SK-N-SH (cell line): ENCODE data around the gene FCHSD2.

Experiments
- CHD2 ChIP-seq: fragments of 150-350 bp; IDR thresholded peaks from 2 replicates; pipeline ENCODE4 v1.6.1; 2018; ENCODE audit warnings: low read length; ENCODE audit not compliant: partially characterized antibody
- CTCF ChIP-seq: fragments of 200-600 bp; sonication (generic); IDR thresholded peaks from 2 replicates; pipeline ENCODE4 v1.6.1; 2017; ENCODE audit warnings: antibody characterized with exemption, mild to moderate bottlenecking, moderate library complexity
- EP300 ChIP-seq, 2 experiments: IDR thresholded peaks; 2 replicates each; pipeline versions ENCODE4 v1.4.0 to v1.6.1; 2012; ENCODE audit warnings: borderline replicate concordance in 1 of 2, low read depth in 1 of 2, low read length in 1 of 2
- GABPA ChIP-seq: IDR thresholded peaks from 2 replicates; pipeline ENCODE4 v1.4.0; 2012; ENCODE audit warnings: low read depth, mild to moderate bottlenecking
- MXI1 ChIP-seq: IDR thresholded peaks from 2 replicates; pipeline ENCODE4 v1.6.1; 2012; ENCODE audit warnings: mild to moderate bottlenecking, low read depth, low read length, improper control_type of control experiment
- NRF1 ChIP-seq: IDR thresholded peaks from 2 replicates; pipeline ENCODE4 v1.6.1; 2012; ENCODE audit warnings: low read depth, mild to moderate bottlenecking, low read length
- POLR2AphosphoS5 ChIP-seq: IDR thresholded peaks from 2 replicates; pipeline ENCODE4 v1.6.1; 2012; ENCODE audit warnings: low read depth, low read length
- RAD21 ChIP-seq: IDR thresholded peaks from 2 replicates; pipeline ENCODE4 v1.6.1; 2012; ENCODE audit warnings: mild to moderate bottlenecking, low read length
- RFX5 ChIP-seq: IDR thresholded peaks from 2 replicates; pipeline ENCODE4 v1.6.1; 2012; ENCODE audit warnings: mild to moderate bottlenecking, improper control_type of control experiment, low read length
- RXRA ChIP-seq: IDR thresholded peaks from 2 replicates; pipeline ENCODE4 v1.4.0; 2012; ENCODE audit warnings: low read depth, mild to moderate bottlenecking, borderline replicate concordance
- SMC3 ChIP-seq: IDR thresholded peaks from 2 replicates; pipeline ENCODE4 v1.6.1; 2012; ENCODE audit warnings: low read depth, low read length, improper control_type of control experiment
- TAF1 ChIP-seq: IDR thresholded peaks from 2 replicates; pipeline ENCODE4 v1.6.1; 2012; ENCODE audit warnings: low read depth, mild to moderate bottlenecking, low read length, moderate library complexity, borderline replicate concordance
- YY1 ChIP-seq: IDR thresholded peaks from 2 replicates; pipeline ENCODE4 v1.4.0; 2012; ENCODE audit warnings: low read depth, mild to moderate bottlenecking

- TF ChIP-seq POLR2AphosphoS5 = no peak
- no peak for TF ChIP-seq EP300 (IDR thresholded peaks at IDR 0.05; ENCODE audit: borderline replicate concordance in 1 of 2, low read depth in 1 of 2, low read length in 1 of 2)
- TF ChIP-seq CTCF = no peak
- TF ChIP-seq RAD21 = no peak
- no peak for TF ChIP-seq GABPA
- no peak for TF ChIP-seq CHD2
- no peak for TF ChIP-seq YY1
- TF ChIP-seq TAF1 = no peak
- TF ChIP-seq SMC3 = no peak
- TF ChIP-seq NRF1 = no peak
- no peak for TF ChIP-seq RXRA
- no peak for TF ChIP-seq RFX5
- TF ChIP-seq MXI1 = no peak
Observed at GRCh38 chr11:73087730-73088129, 54.4 kb downstream of the FCHSD2 start.
